HG03571 (cell line): ENCODE measurements around the gene DDX59.
"Not testable (repeated sequence)": the region's sequence is repeated elsewhere in the genome, so short reads cannot be mapped to it uniquely, and the experiment has no call there.

Source experiments
- ATAC-seq: cut with Tn5 transposase; IDR thresholded peaks from one replicate; pipeline ENCODE4 v1.9.1; 2021; ENCODE audit not compliant: unreplicated experiment

The DDX59 gene

DNA sequence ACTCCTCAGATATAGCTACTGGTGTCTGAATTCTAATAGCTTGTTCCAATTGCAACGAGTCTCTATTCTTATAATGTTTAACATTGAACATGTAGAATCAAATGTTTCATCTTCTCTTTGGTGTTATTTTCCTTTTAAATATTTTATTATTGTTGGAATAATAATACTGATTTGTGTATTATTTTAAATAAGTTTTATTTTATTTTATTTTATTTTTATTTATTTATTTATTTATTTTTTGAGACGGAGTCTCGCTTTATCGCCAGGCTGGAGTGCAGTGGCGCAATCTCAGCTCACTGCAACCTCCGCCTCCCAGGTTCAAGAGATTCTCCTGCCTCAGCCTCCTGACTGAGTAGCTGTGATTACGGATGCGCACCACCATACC, 39.2 kb downstream of the DDX59 start:
- not testable (repeated sequence) for ATAC-seq

DNA sequence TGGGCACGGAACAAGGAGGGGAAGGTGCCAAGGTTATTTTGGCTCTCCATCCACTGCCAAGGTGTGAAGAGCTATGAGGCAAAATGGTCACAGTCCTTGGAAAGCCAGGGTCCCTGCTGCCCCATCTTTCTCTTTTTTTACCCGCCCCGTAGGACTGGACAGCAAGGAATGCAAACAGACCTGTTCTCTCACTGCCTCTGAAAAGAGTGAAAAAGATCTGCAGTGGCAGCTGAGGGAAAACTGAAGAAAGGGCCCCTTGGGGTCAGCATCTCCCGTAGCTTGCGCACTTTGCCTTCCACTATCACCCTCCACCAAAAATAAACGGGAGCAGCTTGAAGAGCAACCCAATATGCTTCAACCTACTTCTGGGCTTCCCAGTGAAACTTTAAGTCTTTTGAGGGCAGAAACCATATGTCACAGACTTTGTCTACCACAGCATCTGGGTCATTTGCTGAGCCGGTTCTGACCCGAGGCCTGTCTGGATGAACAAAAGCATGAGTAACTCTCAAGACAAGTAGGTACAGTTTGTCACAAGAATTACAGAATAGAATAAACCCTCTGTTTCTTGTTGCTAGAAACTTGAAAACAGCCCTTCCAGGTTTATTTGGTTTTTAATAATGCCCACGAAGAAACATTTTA, 39.7 kb downstream of the DDX59 start:
- ATAC-seq = no peak

- peak; percentile 65 for ATAC-seq
These were observed 41.4 kb downstream of the DDX59 start for GRCh38 chr1:200628223-200628881.

DNA sequence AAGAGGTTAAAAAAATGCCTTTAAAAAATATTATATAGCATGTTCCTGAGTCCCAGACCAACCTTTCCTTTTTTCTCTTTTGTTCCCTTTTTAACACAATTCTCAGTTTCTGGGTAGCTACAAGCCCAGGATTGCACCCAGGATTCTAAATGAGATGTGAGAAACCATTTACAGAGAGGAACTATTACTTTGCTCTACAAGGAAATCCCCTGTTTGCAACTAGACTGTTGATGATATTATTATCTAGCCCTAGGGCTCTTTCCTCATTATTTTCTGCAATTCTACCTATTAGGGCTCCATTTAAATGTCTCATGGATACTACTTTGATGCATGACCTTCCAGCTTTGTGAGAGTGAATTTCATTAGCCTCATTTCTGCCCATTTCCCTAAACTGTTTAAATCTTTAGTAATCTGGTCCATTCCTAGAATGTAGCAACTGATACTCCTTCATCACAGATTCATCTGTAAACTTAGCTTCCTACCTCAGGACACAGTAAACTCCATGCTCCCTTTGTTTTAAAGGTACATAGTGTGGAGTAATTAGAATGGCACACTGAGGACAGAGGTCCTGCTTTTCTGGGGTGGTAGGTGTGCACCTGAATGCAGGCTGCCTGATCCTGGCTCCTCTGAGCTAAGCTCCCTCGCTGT, 42.0 kb downstream of the DDX59 start:
- peak; percentile 28 for ATAC-seq

DNA sequence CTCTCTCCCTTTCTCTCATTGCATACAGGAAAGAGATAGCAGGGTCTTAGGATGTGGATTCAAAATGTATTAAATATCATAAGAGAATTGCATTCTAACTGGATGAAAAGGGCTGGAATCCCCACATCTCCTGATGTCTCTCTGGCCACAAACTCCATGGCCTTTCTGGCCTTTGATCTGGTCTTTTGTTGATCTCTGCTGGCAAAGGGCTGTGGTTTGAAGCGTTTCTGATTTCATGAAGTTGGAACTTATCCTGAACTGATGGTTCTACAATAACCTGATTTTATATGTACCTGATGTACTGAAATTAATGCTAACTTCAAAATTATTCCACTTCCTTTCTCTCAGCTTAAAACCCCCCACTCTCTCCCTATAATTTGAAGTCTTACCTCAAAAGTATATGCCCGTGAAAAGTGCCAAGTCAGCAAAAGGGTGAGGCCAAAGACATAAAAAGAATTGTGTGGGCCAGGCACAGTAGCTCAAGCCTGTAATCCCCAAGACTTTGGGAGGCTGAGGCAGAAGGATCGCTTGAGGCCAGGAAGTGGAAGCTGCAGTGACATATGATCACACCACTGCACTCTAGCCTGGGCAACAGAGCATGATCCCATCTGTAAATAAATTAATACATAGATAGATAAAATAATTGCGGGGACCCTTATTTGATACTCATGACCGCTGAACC, 42.7 kb downstream of the DDX59 start:
- ATAC-seq = no peak

- no peak for ATAC-seq
These were observed 44.3 kb downstream of the DDX59 start for GRCh38 chr1:200625381-200625824.

GRCh38 chr1:200624679-200625335, 44.9 kb downstream of the DDX59 start:
- ATAC-seq = no peak

DNA sequence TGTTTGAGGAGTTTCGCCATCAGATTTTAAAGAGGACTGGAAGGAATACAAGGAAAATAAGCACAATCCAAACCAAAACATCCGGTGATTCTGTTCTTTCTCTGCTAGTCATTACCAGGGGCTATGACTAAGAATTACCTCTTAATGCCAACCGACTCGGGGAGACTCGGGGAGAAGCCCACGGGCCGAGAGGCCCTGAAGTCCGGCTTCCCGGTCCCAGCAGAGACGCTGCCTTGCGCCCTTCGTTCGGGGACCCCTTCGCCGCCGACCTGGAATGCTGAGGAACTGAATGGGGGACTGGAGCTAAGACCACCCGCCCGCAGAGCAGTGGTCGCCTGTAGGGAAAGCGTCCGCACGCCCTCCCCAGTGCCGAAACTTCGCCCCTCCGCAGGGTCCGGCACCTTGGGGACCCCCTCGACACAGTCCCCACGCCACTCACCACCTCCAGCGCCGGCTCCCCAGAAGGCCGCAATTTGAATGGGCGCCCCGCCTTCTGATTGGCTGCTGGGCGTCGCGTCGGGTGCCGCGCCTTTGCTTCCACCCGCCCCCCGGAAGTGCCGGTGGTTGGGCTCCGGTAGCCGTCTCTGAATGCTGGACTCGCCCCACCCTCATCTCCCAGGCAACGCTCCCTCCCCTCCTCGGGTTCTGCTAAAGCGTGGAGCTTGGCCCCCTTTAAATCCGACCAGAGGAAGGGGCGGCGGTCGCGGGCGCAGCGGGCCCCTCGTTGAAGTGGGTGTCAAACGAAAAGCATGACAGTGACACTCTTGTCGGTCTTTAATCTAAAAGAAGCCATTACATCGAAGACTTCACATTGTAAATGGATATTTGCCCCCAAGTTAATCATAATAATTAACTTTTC, 49.2 kb downstream of the DDX59 start, which contains the start of gene KIF14:
KIF14 (minus strand) TSS at position 479 of the 859 bp plus-strand sequence. CDS start 2,028 bp downstream, outside the sequence.
- ATAC-seq = peak; percentile 89

DNA sequence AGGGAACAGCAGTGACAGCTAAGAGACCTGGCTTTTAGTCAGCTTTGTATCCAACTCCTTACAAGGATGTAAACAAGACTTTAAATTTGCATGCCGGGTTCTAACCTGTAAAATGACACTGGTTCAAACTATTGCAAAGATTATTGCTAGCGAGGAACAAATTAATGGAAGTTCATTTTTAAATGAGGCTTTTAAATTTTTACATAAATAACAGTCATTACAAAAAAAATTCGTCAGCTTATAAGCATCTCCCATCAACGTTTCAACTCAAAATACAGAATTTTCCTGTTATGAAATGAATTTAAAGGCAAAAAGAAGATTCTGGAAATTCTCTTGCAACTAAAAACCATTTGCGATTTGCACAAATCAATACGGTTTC, 49.8 kb downstream of the DDX59 start:
- no peak for ATAC-seq

- ATAC-seq = no peak
These were observed 58.9 kb downstream of the DDX59 start for GRCh38 chr1:200610846-200611245.

DNA sequence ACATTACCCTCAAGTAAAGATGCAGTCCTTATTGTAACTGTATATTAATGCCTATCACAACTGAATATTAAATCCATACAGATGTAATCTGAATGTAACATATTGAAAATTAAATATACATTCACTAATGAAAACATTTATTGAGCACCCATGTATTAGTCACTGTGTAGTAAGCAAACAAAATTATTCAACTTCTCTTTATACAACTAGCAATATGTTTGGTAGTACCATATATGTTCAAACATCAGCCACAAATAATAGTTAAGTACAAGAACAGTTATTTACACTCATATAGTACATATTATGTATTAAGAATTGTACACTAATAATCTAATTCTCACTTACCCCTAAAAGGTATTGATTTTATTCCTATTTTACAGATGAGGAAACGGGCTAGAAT, 67.1 kb downstream of the DDX59 start:
- ATAC-seq = no peak
